ENCODE results near the gene RASD2. TPM values are rescaled to one million over a fixed set of nuclear protein-coding genes. Genes with fewer than 3 reads are reported as not detected.

The RASD2 gene
- total RNA-seq, 2 donors from 2014 or later: 0.07 TPM; not detected in 1

- H3K36me3 Mint-ChIP-seq: no peaks in the 10 kb centered on the region
- DNase-seq (ENCODE audit: low spot score) (no peak), ATAC-seq (no peak)
- H3K4me1 Mint-ChIP-seq (ENCODE audit: low read depth in 2 of 2): peaks cover 3 to 7% of the 10 kb centered on the region in 2 donors
- H3K27ac Mint-ChIP-seq: no peak overlapping the region
- peaks cover 8 to 15% of the 10 kb centered on the region in 2 donors for H3K27me3 Mint-ChIP-seq
- H3K9me3 Mint-ChIP-seq: no peaks in the 10 kb centered on the region
- no peak overlapping the region for H3K4me3 Mint-ChIP-seq
These were observed 12.7 kb downstream of the RASD2 start for GRCh38 chr22:35553341-35553740.

- H3K4me3 Mint-ChIP-seq: no peak overlapping the region
These were observed 13.7 kb downstream of the RASD2 start for GRCh38 chr22:35554297-35554845.

GRCh38 chr22:35555483-35555890, 14.9 kb downstream of the RASD2 start:
- ATAC-seq: no peak
- H3K4me3 Mint-ChIP-seq: no peak overlapping the region

More at GRCh38 chr22:35554297-35554845, 13.7 kb downstream of the RASD2 start:
- DNase-seq (ENCODE audit: low spot score): no peak
- no peaks in the 10 kb centered on the region for H3K9me3 Mint-ChIP-seq
- H3K27me3 Mint-ChIP-seq: peaks cover 8 to 15% of the 10 kb centered on the region in 2 donors
- no peak overlapping the region for H3K27ac Mint-ChIP-seq
- peaks cover 3 to 7% of the 10 kb centered on the region in 2 donors for H3K4me1 Mint-ChIP-seq (ENCODE audit: low read depth in 2 of 2)
- ATAC-seq: no peak
- no peaks in the 10 kb centered on the region for H3K36me3 Mint-ChIP-seq

GRCh38 chr22:35555946-35556547, 15.4 kb downstream of the RASD2 start:
- Mint-ChIP-seq H3K36me3 (no peaks in the 10 kb centered on the region), H3K27me3 (peaks cover 15 to 23% of the 10 kb centered on the region in 2 donors), H3K27ac (no peak overlapping the region), H3K4me3 (no peak overlapping the region), H3K4me1 (ENCODE audit: low read depth in 2 of 2) (peaks cover 3 to 7% of the 10 kb centered on the region in 2 donors), H3K9me3 (no peaks in the 10 kb centered on the region)
- no peak for ATAC-seq
- no peak for DNase-seq (ENCODE audit: low spot score)

More at GRCh38 chr22:35555483-35555890, 14.9 kb downstream of the RASD2 start:
- Mint-ChIP-seq H3K27me3 (peaks cover 14 to 20% of the 10 kb centered on the region in 2 donors), H3K9me3 (no peaks in the 10 kb centered on the region), H3K4me1 (ENCODE audit: low read depth in 2 of 2) (peaks cover 3 to 7% of the 10 kb centered on the region in 2 donors), H3K27ac (no peak overlapping the region), H3K36me3 (no peaks in the 10 kb centered on the region)
- no peak for DNase-seq (ENCODE audit: low spot score)

- ATAC-seq (no peak), DNase-seq (ENCODE audit: low spot score) (no peak)
- Mint-ChIP-seq H3K27me3 (peaks cover 21 to 28% of the 10 kb centered on the region in 2 donors), H3K4me3 (no peak overlapping the region), H3K9me3 (no peaks in the 10 kb centered on the region), H3K4me1 (ENCODE audit: low read depth in 2 of 2) (peaks cover 3 to 7% of the 10 kb centered on the region in 2 donors), H3K36me3 (no peaks in the 10 kb centered on the region), H3K27ac (no peak overlapping the region)
These were observed 16.0 kb downstream of the RASD2 start for GRCh38 chr22:35556666-35557065.

GRCh38 chr22:35558031-35558430, 17.4 kb downstream of the RASD2 start:
- ATAC-seq: no peak
- H3K27ac Mint-ChIP-seq: no peak overlapping the region
- DNase-seq (ENCODE audit: low spot score): no peak
- peaks cover 20 to 30% of the 10 kb centered on the region in 2 donors for H3K27me3 Mint-ChIP-seq
- no peaks in the 10 kb centered on the region for H3K9me3 Mint-ChIP-seq
- H3K4me1 Mint-ChIP-seq (ENCODE audit: low read depth in 2 of 2): peaks cover 0 to 3% of the 10 kb centered on the region in 2 donors
- no peaks in the 10 kb centered on the region for H3K36me3 Mint-ChIP-seq
- no peak overlapping the region for H3K4me3 Mint-ChIP-seq

- no peak overlapping the region for H3K27ac Mint-ChIP-seq
- ATAC-seq: no peak
- no peaks in the 10 kb centered on the region for H3K36me3 Mint-ChIP-seq
- no peak overlapping the region for H3K4me3 Mint-ChIP-seq
- no peaks in the 10 kb centered on the region for H3K9me3 Mint-ChIP-seq
- peaks cover 0 to 3% of the 10 kb centered on the region in 2 donors for H3K4me1 Mint-ChIP-seq (ENCODE audit: low read depth in 2 of 2)
- no peak for DNase-seq (ENCODE audit: low spot score)
- H3K27me3 Mint-ChIP-seq: peaks cover 20 to 28% of the 10 kb centered on the region in 2 donors
These were observed 18.1 kb downstream of the RASD2 start for GRCh38 chr22:35558719-35559118.

GRCh38 chr22:35559354-35560005, 18.8 kb downstream of the RASD2 start:
- no peak overlapping the region for H3K4me3 Mint-ChIP-seq
- H3K27me3 Mint-ChIP-seq: peaks cover 23 to 30% of the 10 kb centered on the region in 2 donors
- H3K4me1 Mint-ChIP-seq (ENCODE audit: low read depth in 2 of 2): peaks cover 0 to 3% of the 10 kb centered on the region in 2 donors
- DNase-seq (ENCODE audit: low spot score): no peak
- ATAC-seq: no peak
- no peaks in the 10 kb centered on the region for H3K36me3 Mint-ChIP-seq
- no peaks in the 10 kb centered on the region for H3K9me3 Mint-ChIP-seq
- no peak overlapping the region for H3K27ac Mint-ChIP-seq

- Mint-ChIP-seq H3K36me3 (no peaks in the 10 kb centered on the region), H3K27ac (no peak overlapping the region), H3K4me1 (ENCODE audit: low read depth in 2 of 2) (peaks cover 0 to 3% of the 10 kb centered on the region in 2 donors), H3K27me3 (peaks cover 32% of the 10 kb centered on the region in 2 donors), H3K4me3 (no peak overlapping the region), H3K9me3 (no peaks in the 10 kb centered on the region)
- no peak for DNase-seq (ENCODE audit: low spot score)
- no peak for ATAC-seq
These were observed 19.7 kb downstream of the RASD2 start for GRCh38 chr22:35560366-35560765.

- H3K27me3 Mint-ChIP-seq: peaks cover 32 to 33% of the 10 kb centered on the region in 2 donors
- DNase-seq (ENCODE audit: low spot score) (no peak), ATAC-seq (no peak)
- H3K4me1 Mint-ChIP-seq (ENCODE audit: low read depth in 2 of 2): peaks cover 0 to 3% of the 10 kb centered on the region in 2 donors
- no peak overlapping the region for H3K27ac Mint-ChIP-seq
- H3K9me3 Mint-ChIP-seq: no peaks in the 10 kb centered on the region
- H3K36me3 Mint-ChIP-seq: no peaks in the 10 kb centered on the region
- H3K4me3 Mint-ChIP-seq: no peak overlapping the region
These were observed 20.2 kb downstream of the RASD2 start for GRCh38 chr22:35560824-35561223.

GRCh38 chr22:35561796-35562526, 21.3 kb downstream of the RASD2 start:
- H3K4me1 Mint-ChIP-seq (ENCODE audit: low read depth in 2 of 2): peaks cover 0 to 3% of the 10 kb centered on the region in 2 donors
- ATAC-seq (no peak), DNase-seq (ENCODE audit: low spot score) (no peak)
- H3K27ac Mint-ChIP-seq: no peak overlapping the region
- no peak overlapping the region for H3K4me3 Mint-ChIP-seq
- no peaks in the 10 kb centered on the region for H3K9me3 Mint-ChIP-seq
- no peaks in the 10 kb centered on the region for H3K36me3 Mint-ChIP-seq
- H3K27me3 Mint-ChIP-seq: peaks cover 32 to 33% of the 10 kb centered on the region in 2 donors

GRCh38 chr22:35563211-35563610, 22.6 kb downstream of the RASD2 start:
- no peak for DNase-seq (ENCODE audit: low spot score)
- no peaks in the 10 kb centered on the region for H3K9me3 Mint-ChIP-seq
- no peak for ATAC-seq
- no peak overlapping the region for H3K4me3 Mint-ChIP-seq
- H3K36me3 Mint-ChIP-seq: no peaks in the 10 kb centered on the region
- H3K27ac Mint-ChIP-seq: no peak overlapping the region
- peaks cover 0 to under 1% of the 10 kb centered on the region in 2 donors for H3K4me1 Mint-ChIP-seq (ENCODE audit: low read depth in 2 of 2)
- H3K27me3 Mint-ChIP-seq: peaks cover 26 to 33% of the 10 kb centered on the region in 2 donors

- Mint-ChIP-seq H3K27me3 (peaks cover 23 to 27% of the 10 kb centered on the region in 2 donors), H3K4me1 (ENCODE audit: low read depth in 2 of 2) (no peaks in the 10 kb centered on the region), H3K4me3 (no peak overlapping the region), H3K36me3 (no peaks in the 10 kb centered on the region), H3K27ac (no peak overlapping the region), H3K9me3 (no peaks in the 10 kb centered on the region)
- ATAC-seq (no peak), DNase-seq (ENCODE audit: low spot score) (no peak)
These were observed 24.6 kb downstream of the RASD2 start for GRCh38 chr22:35564975-35565867.

All from natural killer cell treated with Interleukin-12 subunit alpha and Interleukin-12 subunit beta and Interleukin-15 and Interleukin-18, amount 100 ng/mL, for 72 hours (primary cell).